ENCODE measurements around the gene EZH2.

EZH2 gene

DNA sequence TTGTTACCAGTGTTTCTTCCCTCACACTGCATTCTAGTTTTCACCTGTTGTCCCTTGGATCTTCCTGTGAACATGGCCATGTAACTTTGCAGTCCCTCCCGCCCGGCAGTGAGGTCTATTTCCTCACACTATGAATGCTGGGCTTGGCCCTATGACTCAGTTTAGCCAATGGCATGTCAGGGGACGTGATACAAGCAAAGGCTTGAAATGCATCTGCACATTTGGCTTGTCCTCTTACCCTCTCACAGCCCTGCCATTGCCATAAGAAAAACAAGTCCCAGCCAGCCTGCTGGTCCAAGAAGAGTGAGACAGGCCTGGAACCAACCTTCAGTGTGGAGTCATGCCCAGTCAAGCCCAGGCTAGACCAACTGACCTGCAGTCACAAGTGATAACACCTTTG is 17.1 kb upstream of the EZH2 start:
- no peak for DNase-seq (ENCODE audit: extremely low read depth in 1 of 2, low read depth in 1 of 2)

DNA sequence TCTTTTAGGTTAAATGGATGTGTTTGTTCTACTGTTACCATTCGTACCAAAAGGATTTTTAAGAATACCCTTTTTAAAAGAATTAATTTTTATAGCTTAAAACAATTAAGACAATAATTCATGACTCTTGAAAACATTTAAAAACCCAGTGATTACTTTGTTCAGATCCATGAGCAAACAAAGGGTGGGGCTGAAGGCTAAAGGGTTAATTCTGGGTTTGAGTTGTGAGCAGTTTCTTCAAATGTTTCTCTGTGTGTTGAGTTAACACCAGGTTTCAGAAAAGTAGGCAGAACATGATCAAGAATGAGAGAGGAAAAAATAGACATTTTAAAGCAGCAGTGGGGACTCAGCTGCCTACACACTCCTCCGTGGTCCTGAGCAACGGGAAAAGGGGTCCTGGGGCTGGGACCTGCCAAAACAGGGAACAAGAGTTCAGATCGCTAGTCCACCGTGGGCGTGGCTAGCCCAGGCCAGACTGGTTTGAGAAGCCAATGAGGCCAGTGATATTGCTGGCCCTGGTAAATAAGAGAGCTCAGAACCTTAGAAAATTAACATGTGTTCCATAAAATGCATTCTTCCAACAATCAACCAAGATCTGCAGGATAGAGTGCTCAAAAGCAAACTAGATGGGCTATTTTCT is 14.9 kb upstream of the EZH2 start:
- DNase-seq (ENCODE audit: extremely low read depth in 1 of 2, low read depth in 1 of 2) = no peak

DNA sequence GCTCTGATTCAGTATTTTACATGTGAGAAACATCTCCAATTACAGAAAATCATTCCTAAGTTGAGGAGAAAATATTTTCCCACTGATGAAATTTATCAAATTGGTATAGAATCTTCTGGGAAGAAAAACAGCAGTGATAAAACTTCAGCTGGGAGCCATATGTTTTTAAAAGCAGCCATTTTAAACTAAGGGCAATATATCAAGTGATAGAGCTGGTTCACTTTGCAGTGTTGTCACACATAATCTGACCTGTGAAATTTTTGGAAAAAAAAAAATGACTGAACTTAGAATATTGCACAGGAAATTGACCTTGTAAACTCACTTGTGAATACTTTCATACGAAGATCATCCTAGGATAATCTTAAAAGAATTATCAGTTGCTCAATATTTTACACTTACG is 10.5 kb upstream of the EZH2 start:
- no peak for DNase-seq (ENCODE audit: extremely low read depth in 1 of 2, low read depth in 1 of 2)

DNA sequence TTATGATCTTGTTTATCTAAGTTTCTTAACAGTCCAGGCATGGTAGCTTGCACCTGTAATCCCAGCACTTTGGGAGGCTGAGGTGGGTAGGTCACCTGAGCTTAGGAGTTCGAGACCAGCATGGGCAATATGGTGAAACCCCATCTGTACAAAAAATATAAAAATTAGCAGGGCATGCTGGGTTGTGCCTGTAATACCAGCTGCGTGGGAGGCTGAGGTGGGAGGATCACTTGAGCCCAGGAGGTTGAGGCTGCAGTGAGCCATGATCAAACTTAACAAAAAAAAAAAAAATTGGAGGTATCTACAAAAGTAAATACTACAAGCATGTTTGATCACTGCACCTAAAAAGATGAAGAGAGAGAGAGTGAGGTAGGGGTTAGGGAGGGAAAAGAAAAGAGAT is 9.0 kb upstream of the EZH2 start:
- DNase-seq (ENCODE audit: extremely low read depth in 1 of 2, low read depth in 1 of 2) = no peak

- DNase-seq (ENCODE audit: extremely low read depth in 1 of 2, low read depth in 1 of 2) = no peak
Observed at GRCh38 chr7:148888300-148888699, 4.2 kb upstream of the EZH2 start.

GRCh38 chr7:148886844-148887243 is 2.8 kb upstream of the EZH2 start:
- DNase-seq (ENCODE audit: extremely low read depth in 1 of 2, low read depth in 1 of 2) = no peak

DNA sequence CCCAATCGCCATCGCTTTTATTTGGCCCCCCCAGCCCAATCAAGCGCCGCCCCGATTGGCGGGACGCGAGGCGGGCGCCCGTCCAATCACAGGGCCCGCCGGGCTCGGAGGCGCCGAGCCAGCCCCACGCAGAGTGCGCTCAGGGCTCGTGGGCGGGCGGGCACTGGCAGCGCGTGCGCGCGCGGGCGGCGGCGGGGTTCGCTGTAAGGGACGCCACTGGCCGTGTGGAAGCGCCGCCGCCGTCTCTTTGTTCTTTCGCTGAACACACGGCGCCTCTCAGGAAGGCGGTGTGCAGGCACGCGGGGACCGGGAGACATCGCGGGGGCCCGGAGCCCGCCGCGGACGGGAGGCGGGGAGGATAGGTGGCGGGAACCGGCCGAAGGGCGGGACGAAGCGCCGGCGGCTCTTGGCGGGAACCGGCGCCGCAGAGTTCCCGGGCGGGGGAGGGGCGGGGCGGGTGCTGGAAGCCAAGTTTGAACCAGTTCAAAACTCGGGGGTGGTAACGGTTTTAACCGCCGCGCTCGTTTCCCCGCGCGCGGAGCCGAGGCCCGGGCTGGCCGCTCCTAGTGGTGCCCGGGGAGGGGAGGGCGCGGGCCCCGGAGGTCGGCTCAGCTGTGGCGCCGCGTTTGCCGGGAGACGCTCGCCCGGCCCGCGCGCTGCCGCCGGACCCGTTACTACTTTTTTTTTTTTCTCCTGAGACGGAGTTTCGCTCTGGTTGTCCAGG is 370 bp upstream of the EZH2 start:
- peak; percentile 76 to 89 for DNase-seq (ENCODE audit: extremely low read depth in 1 of 2, low read depth in 1 of 2)

- peak in 1 of 2 donors; percentile 41 for DNase-seq (ENCODE audit: extremely low read depth in 1 of 2, low read depth in 1 of 2)
Observed at GRCh38 chr7:148883266-148884048, 634 bp downstream of the EZH2 start.

DNA sequence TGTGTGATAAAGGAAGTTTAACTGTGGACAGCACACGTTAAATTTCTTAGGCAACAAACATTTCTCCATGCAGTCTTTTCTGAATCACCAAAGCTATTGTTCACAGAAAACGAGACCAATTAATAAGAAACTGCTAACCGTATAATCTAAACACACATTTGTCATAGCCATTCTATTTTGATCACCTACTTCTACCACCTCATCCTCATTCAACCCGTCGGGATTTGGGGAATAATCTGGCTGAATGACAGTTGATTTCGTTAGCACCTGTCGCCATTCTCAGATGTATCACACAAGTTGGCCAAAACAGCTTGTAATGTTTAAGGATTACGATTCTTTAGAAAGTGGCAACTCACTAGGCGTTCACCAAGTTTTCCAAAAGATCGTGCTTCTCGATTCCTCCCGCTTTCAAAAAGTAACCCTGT is 1.2 kb downstream of the EZH2 start:
- DNase-seq (ENCODE audit: extremely low read depth in 1 of 2, low read depth in 1 of 2) = no peak

DNA sequence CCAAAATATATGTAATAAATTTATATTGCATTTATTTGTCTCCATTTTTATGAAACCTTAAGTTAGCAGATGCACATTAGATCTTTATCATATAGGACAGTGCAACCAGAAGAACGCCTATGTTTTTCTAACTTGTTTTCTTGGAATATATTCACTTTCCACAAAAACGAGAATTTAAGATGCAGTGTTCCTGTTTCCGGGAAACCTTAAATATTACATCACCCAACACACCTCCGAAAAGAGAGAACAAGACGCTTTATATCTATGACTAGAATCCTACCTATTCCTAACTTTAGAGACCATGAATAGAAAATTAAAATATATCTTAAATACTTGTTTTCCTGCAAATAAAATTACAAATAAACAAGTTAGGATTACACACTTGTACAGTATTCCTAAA is 1.9 kb downstream of the EZH2 start:
- DNase-seq (ENCODE audit: extremely low read depth in 1 of 2, low read depth in 1 of 2) = no peak

DNA sequence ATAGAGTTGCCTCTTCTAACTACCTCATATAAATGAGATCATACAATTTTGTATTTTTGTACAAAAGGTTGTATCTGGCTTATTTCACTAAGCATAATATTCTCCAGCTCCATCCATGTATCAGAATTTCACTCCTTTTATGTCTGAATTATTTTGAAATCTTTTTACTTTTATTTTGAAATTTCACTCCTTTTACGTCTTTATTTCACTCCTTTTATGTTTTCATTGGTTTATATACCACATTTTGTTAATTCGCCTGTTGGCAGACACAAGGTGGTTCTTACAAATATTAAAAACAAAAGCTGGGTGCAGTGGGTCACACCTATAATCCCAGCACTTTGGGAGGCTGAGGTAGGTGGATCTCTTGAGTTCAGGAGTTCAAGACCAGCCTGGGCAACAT is 5.8 kb downstream of the EZH2 start:
- DNase-seq (ENCODE audit: extremely low read depth in 1 of 2, low read depth in 1 of 2) = no peak

DNA sequence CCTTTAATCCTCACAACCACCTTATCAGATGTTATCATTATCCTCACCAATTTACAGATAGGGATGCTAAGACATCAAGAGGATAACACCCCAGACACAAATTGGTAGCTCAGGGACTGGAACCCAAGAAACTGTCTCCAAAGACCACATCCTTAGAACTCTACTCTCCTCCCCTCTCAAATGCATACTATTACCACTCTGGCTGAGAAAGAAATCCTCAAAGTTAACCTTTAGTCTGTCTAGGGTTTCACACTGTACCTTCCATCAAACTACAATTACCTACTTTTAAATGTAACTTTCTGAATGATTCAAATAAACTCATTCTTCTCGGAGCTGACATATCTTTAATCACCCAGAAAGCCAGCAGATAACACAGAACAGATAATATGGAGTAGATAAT is 6.6 kb downstream of the EZH2 start:
- no peak for DNase-seq (ENCODE audit: extremely low read depth in 1 of 2, low read depth in 1 of 2)

- no peak for DNase-seq (ENCODE audit: extremely low read depth in 1 of 2, low read depth in 1 of 2)
Observed at GRCh38 chr7:148872188-148872587, 11.9 kb downstream of the EZH2 start.

GRCh38 chr7:148871551-148871950 is 12.5 kb downstream of the EZH2 start:
- DNase-seq (ENCODE audit: extremely low read depth in 1 of 2, low read depth in 1 of 2) = no peak

DNA sequence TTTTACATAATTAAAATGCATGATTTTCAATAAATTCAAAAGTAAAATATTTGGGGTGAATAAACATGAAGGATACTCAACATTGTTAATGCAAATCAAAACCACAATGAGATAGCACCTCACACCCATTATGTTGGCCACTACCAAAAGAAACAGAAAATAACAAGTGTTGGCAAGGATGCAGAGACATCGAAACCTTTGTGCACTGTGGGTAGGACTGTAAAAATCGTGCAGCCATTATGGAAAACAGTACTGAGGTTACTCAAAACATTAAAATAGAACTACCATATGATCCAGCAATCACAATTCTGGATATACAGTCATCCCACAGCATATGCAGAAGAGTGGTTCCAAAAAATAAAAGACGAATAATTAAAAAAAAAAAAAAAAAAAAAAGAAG is 13.1 kb downstream of the EZH2 start:
- no peak for DNase-seq (ENCODE audit: extremely low read depth in 1 of 2, low read depth in 1 of 2)

- DNase-seq (ENCODE audit: extremely low read depth in 1 of 2, low read depth in 1 of 2) = no peak
Observed at GRCh38 chr7:148868378-148868674, 15.8 kb downstream of the EZH2 start.

DNA sequence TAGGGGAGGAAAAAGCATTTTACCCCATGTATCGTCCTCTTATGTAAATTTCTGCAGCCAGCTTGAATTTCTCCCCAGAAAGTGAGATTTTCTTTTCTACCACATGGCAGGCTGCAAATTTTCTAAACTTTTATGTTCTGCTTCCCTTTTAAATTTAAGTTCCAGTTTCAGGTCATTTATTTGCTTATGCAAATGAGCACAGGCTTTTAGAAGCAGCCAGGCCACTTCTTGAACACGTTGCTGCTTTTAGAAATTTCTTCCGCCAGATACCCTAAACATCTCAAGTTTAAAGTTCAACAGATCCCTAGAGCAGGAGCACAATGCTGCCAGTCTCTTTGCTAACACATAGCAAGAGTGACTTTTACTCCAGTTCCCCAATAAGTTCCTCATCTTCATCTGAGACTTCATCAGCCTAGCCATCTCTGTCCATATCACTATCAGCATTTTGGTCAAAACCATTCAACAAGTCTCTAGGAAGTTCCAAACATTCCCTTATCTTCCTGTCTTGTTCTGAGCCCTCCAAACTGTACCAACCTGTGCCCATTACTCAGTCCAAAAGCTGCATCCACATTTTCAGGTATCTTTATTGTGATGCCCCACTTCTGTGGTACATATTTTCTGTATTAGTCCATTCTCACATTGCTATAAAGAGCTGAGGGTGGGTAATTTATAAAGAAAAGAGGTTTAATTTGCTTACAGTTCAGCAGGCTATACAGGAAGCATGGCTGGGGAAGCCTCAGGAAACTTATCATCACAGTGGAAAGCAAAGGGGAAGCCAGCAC is 16.3 kb downstream of the EZH2 start:
- DNase-seq (ENCODE audit: extremely low read depth in 1 of 2, low read depth in 1 of 2) = no peak

DNA sequence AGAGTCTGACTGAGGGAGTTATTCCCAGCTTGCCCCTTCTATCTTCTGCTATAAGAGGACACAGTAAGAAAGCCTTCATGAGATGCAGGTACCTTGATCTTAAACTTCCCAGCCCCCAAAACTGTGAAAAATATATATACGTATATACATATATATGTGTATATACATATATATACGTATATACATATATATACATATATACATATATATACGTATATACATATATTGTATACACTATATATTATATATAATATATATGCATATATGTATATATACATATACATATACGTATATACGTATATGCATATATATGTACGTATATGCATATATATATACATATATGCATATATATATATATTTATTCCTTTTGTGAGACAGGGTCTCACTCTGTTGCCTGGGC is 17.7 kb downstream of the EZH2 start:
- DNase-seq (ENCODE audit: extremely low read depth in 1 of 2, low read depth in 1 of 2) = no peak

GRCh38 chr7:148865283-148865682 is 18.8 kb downstream of the EZH2 start:
- DNase-seq (ENCODE audit: extremely low read depth in 1 of 2, low read depth in 1 of 2) = no peak

- no peak for DNase-seq (ENCODE audit: extremely low read depth in 1 of 2, low read depth in 1 of 2)
Observed at GRCh38 chr7:148863324-148863723, 20.8 kb downstream of the EZH2 start.

- DNase-seq (ENCODE audit: extremely low read depth in 1 of 2, low read depth in 1 of 2) = no peak
Observed at GRCh38 chr7:148862481-148862880, 21.6 kb downstream of the EZH2 start.
